Caki2 (cell line): Measurements from ENCODE around the gene MASP2. TPM values are rescaled to one million over a fixed set of nuclear protein-coding genes. Genes with fewer than 3 reads are reported as not detected.
"Not testable (repeated sequence)": the region's sequence is repeated elsewhere in the genome, so short reads cannot be mapped to it uniquely, and the experiment has no call there.

Source experiments
- DNase-seq: peaks from one replicate; pipeline ENCODE4 v3.0.0-alpha.2; 2015; ENCODE audit warnings: low read depth
- in situ Hi-C: cut with HindIII; loops from 2 replicates; pipeline ENCODE4 v1.10.0; 2016; ENCODE audit warnings: low sequenced_read_pairs, low pct_unique_long_range_greater_than_20kb, mixed read lengths
- total RNA-seq: library from RNA; depleted of rRNA; stranded (reverse); fragments of >200 nt; shearing (Covaris generic); gene quantifications from 2 replicates; pipeline ENCODE4 v1.2.3, GENCODE V29; 2014; ENCODE audit warnings: low replicate concordance

Gene MASP2
- total RNA-seq, 1 experiment from 2014 or later = not detected

DNA sequence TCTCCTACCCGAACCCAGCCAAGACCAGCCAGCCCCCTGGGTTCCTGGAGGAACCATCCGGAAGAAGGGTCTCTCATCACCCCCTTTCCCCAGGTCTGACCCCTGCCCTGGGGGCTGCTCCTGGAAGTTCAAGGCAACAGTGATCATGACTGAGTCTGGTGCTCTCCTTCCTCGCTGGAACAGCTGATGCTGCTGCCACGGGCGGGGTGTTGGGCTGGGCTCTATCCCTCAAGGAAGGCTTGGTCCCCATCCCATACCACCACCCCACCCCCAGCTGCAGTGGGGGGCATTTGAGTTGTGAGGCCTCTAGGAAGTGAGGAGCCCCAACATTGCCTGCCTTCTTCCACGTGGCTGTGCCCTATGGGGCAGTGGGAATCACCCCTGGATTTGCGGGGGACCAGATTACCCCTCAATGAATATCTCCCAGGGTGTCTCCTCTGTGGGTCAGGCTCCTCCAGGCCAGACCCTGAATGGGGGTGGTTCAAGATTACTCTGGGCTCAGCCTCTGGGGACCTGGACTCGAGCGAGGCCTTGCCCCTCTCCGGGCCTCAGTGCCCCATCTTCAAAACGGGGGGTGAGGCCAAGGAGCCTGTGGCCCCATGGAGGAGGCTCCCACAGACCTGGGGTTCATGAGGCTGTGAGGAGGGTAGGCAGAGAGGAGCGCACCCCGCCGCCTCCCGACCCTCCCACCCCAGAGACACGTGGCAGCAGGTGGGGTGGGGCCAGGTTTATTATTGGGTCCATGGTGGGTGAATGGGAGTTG is 2.8 kb downstream of the MASP2 start:
- DNase-seq = no peak
- in situ Hi-C loops = no loop called here

DNA sequence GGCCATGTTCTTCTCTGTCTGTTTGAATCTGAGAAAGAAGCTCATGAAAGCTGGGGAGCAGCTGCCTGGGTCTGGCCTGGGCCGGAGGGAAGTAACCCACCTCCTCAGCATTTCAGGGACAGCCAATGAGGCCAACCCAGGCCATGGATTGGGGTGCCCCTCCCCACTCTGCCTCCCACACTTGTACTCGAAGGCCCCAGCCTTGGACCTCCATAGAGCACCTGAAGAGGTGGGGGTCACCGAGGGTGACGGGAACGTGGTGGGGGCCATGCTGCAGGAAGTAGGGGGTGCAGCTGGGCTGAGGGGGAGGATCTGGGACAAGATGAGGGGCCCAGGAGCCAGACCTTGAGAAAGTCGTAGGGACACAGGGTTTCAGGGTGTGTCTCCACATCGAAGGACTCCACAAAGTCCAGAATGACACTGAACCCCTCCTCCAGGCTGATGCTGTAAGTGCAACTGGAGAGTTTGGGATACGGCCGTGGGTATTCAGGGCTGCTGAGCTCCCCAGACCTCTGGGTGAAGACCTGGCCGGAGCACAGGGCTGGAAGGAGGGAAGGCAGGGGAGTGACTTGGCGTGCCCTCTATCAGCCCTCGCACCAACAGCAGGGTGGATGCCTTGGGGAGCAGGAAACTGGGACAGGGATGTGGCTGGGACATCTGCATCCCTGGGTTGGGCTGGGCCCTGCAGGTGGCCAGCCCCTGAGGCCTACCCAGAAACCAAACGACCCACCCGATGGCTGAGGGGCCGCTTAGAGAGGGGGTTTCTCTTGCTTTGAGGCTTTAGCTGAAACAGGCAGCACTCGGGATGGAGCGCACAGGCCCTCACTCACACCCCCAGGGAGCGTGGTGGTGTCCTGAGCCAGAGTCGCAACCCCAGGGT is 3.8 kb downstream of the MASP2 start:
- in situ Hi-C loops = no loop called here
- no peak for DNase-seq

GRCh38 chr1:11042065-11042464 is 5.0 kb downstream of the MASP2 start:
- in situ Hi-C loops = no loop called here

GRCh38 chr1:11041048-11041447 is 6.0 kb downstream of the MASP2 start:
- in situ Hi-C loops = no loop called here
- no peak for DNase-seq

More at GRCh38 chr1:11042065-11042464, 5.0 kb downstream of the MASP2 start:
- DNase-seq = no peak

DNA sequence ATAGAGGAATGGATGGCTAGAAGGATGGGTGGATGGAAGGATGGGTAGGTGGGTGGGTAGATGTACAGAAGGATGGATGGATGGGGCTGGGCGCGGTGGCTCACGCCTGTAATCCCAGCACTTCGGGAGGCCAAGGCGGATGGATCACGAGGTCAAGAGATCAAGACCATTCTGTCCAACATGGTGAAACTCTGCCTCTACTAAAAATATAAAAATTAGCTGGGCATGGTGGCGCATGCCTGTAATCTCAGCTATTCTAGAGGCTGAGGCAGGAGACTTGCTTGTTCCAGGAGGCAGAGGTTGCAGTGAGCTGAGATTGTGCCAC is 7.0 kb downstream of the MASP2 start:
- in situ Hi-C loops, DNase-seq: not testable (repeated sequence)

DNA sequence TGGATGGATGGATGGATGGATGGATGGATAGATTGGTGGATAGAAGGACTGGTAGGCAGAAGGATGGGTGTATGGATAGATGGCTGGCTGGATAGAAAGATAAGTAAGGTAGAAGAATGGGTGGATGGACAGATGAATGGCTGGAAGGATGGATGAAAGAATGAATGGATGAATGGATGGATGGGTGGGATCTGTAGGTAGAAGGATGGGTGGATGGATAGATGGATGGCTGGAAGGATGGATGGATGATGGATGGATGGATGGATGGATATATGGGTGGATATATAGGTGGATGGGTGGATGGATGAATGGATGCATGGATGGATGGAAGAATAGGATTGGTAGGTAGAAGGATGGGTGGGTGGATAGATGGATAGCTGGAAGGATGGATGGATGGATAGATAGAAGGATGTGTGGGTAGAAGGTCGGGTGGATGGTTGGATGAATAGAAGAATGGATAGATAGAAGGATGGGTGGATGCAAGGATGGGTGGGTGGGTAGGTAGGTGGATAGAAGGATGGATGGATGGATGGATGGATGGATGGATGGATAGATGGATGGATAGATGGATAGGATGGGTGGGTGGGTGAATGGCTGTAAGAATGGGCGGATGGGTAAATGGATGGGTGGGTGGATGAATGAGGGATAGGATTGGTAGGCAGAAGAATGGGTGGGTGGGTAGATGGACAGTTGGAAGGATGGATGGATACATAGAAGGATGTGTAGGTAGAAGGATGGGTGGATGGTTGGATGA is 7.5 kb downstream of the MASP2 start:
- no peak for DNase-seq
- in situ Hi-C loops = no loop called here

- DNase-seq = peak; percentile 56
- in situ Hi-C loops = no loop called here
These were observed 9.3 kb downstream of the MASP2 start for GRCh38 chr1:11037740-11038182.

DNA sequence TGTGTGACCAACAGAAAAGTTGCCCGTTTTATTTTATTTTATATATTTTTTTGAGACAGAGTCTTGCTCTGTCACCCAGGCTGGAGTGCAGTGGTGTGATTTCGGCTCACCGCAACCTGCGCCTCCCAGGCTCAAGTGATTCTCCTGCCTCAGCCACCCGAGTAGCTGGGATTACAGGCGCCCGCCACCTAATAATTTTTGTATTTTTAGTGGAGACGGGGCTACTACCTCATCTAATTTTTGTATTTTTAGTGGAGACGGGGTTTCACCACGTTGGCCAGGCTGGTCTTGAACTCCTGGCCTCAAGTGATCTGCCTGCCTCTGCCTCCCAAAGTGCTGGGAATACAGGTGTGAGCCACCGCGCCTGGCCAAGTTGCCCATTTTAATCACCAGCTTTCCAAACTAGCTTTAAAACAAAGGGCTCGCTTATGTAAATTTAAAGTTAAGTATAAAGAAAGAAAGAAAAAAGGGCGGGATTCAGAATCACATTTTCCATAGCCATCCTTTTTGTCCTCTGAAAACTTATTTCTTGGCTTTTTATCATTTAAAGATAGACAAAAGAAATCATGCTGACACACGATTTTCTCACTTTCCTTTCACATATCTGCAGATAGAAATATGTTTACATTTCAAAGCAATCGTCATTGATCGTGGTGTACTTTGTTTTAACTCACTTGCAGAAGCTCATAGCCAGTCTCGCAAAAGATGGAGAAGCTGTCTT is 9.9 kb downstream of the MASP2 start:
- in situ Hi-C loops, DNase-seq: not testable (repeated sequence)

DNA sequence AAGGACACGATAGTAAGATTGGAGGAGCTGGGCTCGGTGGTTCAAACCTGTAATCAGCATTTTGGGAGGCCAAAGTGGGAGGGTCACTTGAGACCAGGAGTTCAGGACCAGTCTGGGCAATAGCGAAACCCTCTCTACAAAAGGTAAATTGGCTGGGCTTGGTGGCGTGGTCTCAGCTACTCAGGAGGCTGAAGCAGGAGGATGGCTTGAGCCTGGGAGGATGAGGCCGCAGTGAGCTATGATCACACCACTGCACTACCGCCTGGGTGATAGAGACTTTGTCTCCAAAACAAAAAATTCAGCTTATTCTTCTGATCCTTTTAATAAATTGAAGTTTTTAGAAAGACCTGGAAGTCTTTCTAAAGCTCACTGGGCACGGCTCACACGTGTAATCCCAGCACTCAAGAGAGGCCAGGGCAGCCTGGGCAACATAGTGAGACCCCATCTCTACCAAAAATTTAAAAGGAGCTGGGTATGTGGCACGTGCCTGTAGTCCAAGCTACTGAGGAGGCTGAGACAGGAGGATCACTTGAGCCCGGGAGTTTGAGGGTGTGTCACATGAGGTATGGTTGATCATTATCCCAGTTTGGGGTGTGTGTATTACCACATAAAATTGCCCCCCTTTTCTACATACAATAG is 15.3 kb downstream of the MASP2 start:
- in situ Hi-C loops = no loop called here
- no peak for DNase-seq

GRCh38 chr1:11030865-11031264 is 16.2 kb downstream of the MASP2 start:
- DNase-seq = no peak
- in situ Hi-C loops = no loop called here

- no peak for DNase-seq
- in situ Hi-C loops = no loop called here
These were observed 19.0 kb downstream of the MASP2 start for GRCh38 chr1:11028018-11028417.

- in situ Hi-C loops = no loop called here
- DNase-seq = no peak
These were observed 19.7 kb downstream of the MASP2 start for GRCh38 chr1:11027316-11027715.

GRCh38 chr1:11026903-11027302 is 20.1 kb downstream of the MASP2 start:
- DNase-seq = no peak
- in situ Hi-C loops = no loop called here

DNA sequence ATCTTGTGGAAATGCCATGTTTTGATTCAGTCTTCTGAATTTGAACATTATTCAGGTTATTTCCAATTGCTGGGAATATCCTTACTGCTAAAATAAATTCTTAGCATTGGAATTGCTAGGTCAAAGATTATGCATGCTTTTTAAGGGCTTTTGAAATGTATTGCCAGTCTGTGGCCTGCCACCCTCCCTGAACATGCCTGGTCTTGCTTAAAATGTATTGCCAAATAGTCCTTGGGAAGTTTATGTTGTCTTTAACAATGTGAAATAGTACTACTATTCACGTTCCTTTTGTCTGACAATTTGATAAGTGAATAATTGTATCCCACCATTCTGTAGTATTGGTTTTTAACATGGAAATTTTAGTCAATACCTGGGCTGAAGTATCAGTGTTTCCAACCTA is 21.0 kb downstream of the MASP2 start:
- in situ Hi-C loops = no loop called here
- no peak for DNase-seq

GRCh38 chr1:11025618-11026017 is 21.4 kb downstream of the MASP2 start:
- DNase-seq = no peak
- in situ Hi-C loops = no loop called here

GRCh38 chr1:11024874-11025203 is 22.2 kb downstream of the MASP2 start:
- no peak for DNase-seq
- in situ Hi-C loops = no loop called here

DNA sequence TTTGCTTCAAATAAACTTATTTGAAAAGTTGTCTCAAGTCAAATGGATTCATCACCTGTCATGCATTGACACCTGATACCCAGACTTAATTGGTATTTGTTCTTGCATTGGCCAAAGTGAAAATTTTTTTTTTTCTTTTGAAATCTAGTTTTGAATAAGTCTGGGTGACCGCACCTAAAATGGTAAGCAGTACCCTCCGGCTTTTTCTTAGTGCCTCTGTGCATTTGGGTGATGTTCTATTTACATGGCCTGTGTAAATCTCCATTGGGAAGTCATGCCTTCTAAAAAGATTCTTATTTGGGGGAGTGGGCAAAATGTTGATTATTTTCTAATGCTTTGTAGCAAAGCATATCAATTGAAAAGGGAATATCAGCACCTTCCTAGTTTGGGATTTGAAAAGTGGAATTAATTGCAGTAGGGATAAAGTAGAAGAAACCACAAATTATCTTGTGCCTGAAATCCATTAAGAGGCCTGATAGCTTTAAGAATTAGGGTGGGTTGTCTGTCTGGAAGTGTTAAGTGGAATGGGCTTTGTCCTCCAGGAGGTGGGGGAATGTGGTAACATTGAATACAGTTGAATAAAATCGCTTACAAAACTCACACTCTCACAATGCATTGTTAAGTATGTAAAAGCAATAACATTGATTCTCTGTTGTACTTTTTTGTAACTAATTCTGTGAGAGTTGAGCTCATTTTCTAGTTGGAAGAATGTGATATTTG is 22.7 kb downstream of the MASP2 start:
- DNase-seq = no peak
- in situ Hi-C loops = no loop called here
